Testis (tissue), 3 donors: ENCODE data around the gene TMEM198. TPM values are rescaled to one million over a fixed set of nuclear protein-coding genes. Genes with fewer than 3 reads are reported as not detected.

Source experiments
- DNase-seq: peaks from one replicate; pipeline ENCODE4 v3.0.0-alpha.2; 2019
- H3K27ac ChIP-seq, 2 donors: fragments of 200-600 bp; sonication (generic); one replicate each; pipeline ENCODE4 v1.5.1; 2019
- H3K27me3 ChIP-seq: fragments of 200-600 bp; sonication (generic); one replicate; pipeline ENCODE4 v1.5.1; 2019
- H3K36me3 ChIP-seq: fragments of 200-600 bp; sonication (generic); one replicate; pipeline ENCODE4 v1.5.1; 2017; ENCODE audit warnings: low read depth; ENCODE audit errors: missing control alignments
- H3K4me1 ChIP-seq: fragments of 200-600 bp; sonication (generic); one replicate; pipeline ENCODE4 v1.5.1; 2019
- H3K4me3 ChIP-seq, 2 donors: fragments of 200-600 bp; sonication (generic); one replicate each; pipeline ENCODE4 v1.5.1; 2017 to 2019
- H3K9me3 ChIP-seq: fragments of 200-600 bp; sonication (generic); one replicate; pipeline ENCODE4 v1.5.1; 2017
- CTCF ChIP-seq, 3 experiments: fragments of 450-650 bp in 2 of 3; fragments of 200-600 bp in 1 of 3; sonication (generic) in 1 of 3; IDR thresholded peaks; one replicate each; pipeline ENCODE4 v1.5.1; 2016 to 2019; ENCODE audit warnings: antibody characterized with exemption in 3 of 3, mild to moderate bottlenecking in 2 of 3, moderate library complexity in 1 of 3
- POLR2A ChIP-seq: fragments of 450-650 bp; IDR thresholded peaks from one replicate; pipeline ENCODE4 v1.6.1; 2017; ENCODE audit warnings: antibody characterized with exemption, mild to moderate bottlenecking, moderate library complexity
- WGBS, 2 donors: methylation state at CpG; one replicate each; pipeline ENCODE4 v1.1.5; 2018; 5-methylcytosine and 5-hydroxymethylcytosine counted together
- intact Hi-C: fragments of 100-400 bp; cut with DNase I; formaldehyde crosslinking; loops from one replicate; pipeline ENCODE4 v1.15.1; 2023; ENCODE audit warnings: low total_unique reads
- polyA plus RNA-seq: library from polyadenylated mRNA; stranded (reverse); fragments of 350-450 nt; fragmentation: Illumina TruSeq; extraction: RNeasy Lipid Tissue Mini Kit (QIAGEN cat#74804); gene quantifications from one replicate; pipeline ENCODE4 v1.2.3, GENCODE V29; 2014; ENCODE audit warnings: low read depth, low replicate concordance; ENCODE audit not compliant: insufficient read depth
- total RNA-seq, 2 donors: library from RNA; depleted of rRNA; stranded (reverse); fragments of >200 nt; gene quantifications; one replicate each; pipeline ENCODE4 v1.2.3, GENCODE V29; 2016

Gene TMEM198
- total and polyA plus RNA-seq, 3 donors from 2014 or later, result 7.3 to 11.8 (median 11.3) TPM

DNA sequence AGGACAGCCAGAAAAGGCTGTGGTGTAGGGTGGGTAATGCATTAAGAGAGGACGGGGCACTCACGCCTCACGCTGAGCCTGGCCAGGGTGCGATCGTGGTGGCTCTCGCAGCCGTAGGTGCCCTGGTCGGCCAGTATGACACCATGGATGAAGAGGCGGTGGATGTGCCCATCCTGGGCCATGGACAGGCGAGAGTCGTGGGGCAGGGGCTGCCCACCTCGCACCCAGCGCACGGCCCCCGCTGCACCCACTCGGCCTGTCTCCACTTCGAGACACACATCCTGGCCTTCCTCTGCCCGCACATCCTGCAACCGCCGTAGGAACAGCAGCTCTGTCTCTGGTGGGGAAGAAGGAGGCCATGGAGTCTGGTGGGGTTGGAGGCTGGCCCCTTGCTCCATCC lies 12.1 kb downstream of the TMEM198 start:
- whole genome bisulfite sequencing, 2 donors, result 90 to 95% methylated on average over 7 to 20 of the region's 20 CpGs

GRCh38 chr2:219556413-219556812 lies 12.6 kb downstream of the TMEM198 start:
- Histone ChIP-seq H3K36me3 (no peaks in the 10 kb centered on the region), H3K4me1 (peaks cover 16% of the 10 kb centered on the region), H3K9me3 (no peaks in the 10 kb centered on the region), H3K27ac (no peak overlapping the region), H3K27me3 (no peaks in the 10 kb centered on the region), H3K4me3 (no peak overlapping the region)
- TF ChIP-seq POLR2A, result no peak
- TF ChIP-seq CTCF (IDR thresholded peaks at IDR 0.05), result no peak
- intact Hi-C loops, result no loop called here
- 91 to 94% methylated on average over 10 to 19 of the region's 19 CpGs for WGBS, 2 donors
- DNase-seq, result no peak

More for the DNA sequence above, 12.1 kb downstream of the TMEM198 start:
- H3K4me3 ChIP-seq, result no peak overlapping the region
- peaks cover 16% of the 10 kb centered on the region for H3K4me1 ChIP-seq
- no peaks in the 10 kb centered on the region for H3K36me3 ChIP-seq
- no peak overlapping the region for H3K27ac ChIP-seq
- H3K27me3 ChIP-seq, result no peaks in the 10 kb centered on the region
- no peaks in the 10 kb centered on the region for H3K9me3 ChIP-seq
- intact Hi-C loops, result no loop called here
- TF ChIP-seq CTCF (IDR thresholded peaks at IDR 0.05), result no peak
- TF ChIP-seq POLR2A, result no peak
- DNase-seq, result no peak

GRCh38 chr2:219557320-219557719 lies 13.5 kb downstream of the TMEM198 start:
- intact Hi-C loops, result no loop called here
- no peaks in the 10 kb centered on the region for H3K9me3 ChIP-seq
- no peaks in the 10 kb centered on the region for H3K36me3 ChIP-seq
- no peaks in the 10 kb centered on the region for H3K27me3 ChIP-seq
- peaks cover 16% of the 10 kb centered on the region for H3K4me1 ChIP-seq
- 96% methylated on average over 21 of the region's 21 CpGs; no CpG with 5 or more reads in 1 of the 2 donors for WGBS, 2 donors
- no peak overlapping the region for H3K4me3 ChIP-seq
- TF ChIP-seq CTCF (IDR thresholded peaks at IDR 0.05) (no peak), POLR2A (no peak)
- DNase-seq, result no peak
- no peak overlapping the region for H3K27ac ChIP-seq

DNA sequence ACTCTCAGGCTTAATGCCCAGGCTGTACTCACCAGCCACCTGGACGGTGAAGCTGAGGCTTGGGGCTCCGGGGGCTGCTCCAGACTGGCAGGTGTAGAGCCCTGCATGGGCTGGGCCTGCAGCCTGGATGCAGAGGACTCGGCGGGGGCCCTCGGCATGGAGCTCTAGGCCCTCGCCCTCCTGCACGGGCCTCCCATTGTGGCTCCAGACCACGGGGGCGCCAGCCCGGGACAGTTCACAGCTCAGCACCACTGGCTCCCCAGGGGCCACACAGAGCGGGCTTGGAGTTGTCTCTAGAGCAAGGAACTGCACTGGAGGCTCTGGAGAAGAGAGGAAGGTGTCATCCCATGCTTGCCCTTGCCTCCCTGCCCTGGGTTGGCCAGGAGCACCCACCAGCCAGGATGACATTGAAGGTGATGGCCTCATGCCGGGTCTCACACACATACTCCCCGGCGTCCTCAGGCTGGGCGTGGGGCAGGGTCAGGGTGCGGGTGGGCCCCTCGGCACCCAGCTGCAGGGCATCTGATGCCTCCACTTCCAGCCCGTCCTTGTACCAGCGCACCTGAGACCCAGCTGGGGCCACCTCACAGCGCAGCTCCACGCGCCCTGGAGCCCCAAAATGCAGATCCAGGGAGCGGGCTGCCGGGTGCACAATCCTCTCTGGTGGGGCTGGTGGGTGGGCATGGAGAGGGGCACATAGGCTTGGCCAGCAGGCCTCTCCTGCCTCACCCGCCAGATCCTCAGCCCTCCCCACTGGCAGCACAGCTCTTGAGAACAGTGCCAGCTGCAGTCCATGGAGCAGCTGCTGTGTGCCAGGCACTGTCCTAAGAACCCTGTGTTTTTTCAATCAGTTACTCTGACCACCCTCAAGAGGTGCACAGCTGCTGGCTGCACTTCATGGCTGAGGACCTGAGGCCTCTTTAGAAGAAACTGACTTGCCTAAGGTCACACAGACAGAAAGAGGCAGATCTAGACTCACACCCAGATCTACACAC lies 14.3 kb downstream of the TMEM198 start:
- no peaks in the 10 kb centered on the region for H3K36me3 ChIP-seq
- peaks cover 12% of the 10 kb centered on the region for H3K4me1 ChIP-seq
- TF ChIP-seq POLR2A, result no peak
- no peak overlapping the region for H3K27ac ChIP-seq
- H3K9me3 ChIP-seq, result no peaks in the 10 kb centered on the region
- WGBS, 2 donors, result 93% methylated on average over 25 of the region's 25 CpGs; no CpG with 5 or more reads in 1 of the 2 donors
- no peaks in the 10 kb centered on the region for H3K27me3 ChIP-seq
- no peak overlapping the region for H3K4me3 ChIP-seq
- DNase-seq, result no peak
- intact Hi-C loops, result no loop called here

- H3K9me3 ChIP-seq, result no peaks in the 10 kb centered on the region
- 58 to 84% methylated on average over 13 to 20 of the region's 20 CpGs for WGBS, 2 donors
- intact Hi-C loops, result no loop called here
- no peaks in the 10 kb centered on the region for H3K36me3 ChIP-seq
- H3K4me1 ChIP-seq, result peaks cover 9% of the 10 kb centered on the region
- no peak overlapping the region for H3K27ac ChIP-seq
- no peak for TF ChIP-seq POLR2A
- no peak for TF ChIP-seq CTCF (IDR thresholded peaks at IDR 0.05)
- DNase-seq, result no peak
- H3K27me3 ChIP-seq, result no peaks in the 10 kb centered on the region
- H3K4me3 ChIP-seq, result no peak overlapping the region
These were observed 15.5 kb downstream of the TMEM198 start for GRCh38 chr2:219559156-219559915.
